ENCODE data around the gene HACD1. TPM values are rescaled to one million over a fixed set of nuclear protein-coding genes. Genes with fewer than 3 reads are reported as not detected.
"Not testable (repeated sequence)": the region's sequence is repeated elsewhere in the genome, so short reads cannot be mapped to it uniquely, and the experiment has no call there.

Gene HACD1
- total RNA-seq, 2 donors from 2014 or later = 3.4 to 16.6 TPM

GRCh38 chr10:17643339-17643754 is 26.2 kb upstream of the HACD1 start:
- TF ChIP-seq, protein P1, sequence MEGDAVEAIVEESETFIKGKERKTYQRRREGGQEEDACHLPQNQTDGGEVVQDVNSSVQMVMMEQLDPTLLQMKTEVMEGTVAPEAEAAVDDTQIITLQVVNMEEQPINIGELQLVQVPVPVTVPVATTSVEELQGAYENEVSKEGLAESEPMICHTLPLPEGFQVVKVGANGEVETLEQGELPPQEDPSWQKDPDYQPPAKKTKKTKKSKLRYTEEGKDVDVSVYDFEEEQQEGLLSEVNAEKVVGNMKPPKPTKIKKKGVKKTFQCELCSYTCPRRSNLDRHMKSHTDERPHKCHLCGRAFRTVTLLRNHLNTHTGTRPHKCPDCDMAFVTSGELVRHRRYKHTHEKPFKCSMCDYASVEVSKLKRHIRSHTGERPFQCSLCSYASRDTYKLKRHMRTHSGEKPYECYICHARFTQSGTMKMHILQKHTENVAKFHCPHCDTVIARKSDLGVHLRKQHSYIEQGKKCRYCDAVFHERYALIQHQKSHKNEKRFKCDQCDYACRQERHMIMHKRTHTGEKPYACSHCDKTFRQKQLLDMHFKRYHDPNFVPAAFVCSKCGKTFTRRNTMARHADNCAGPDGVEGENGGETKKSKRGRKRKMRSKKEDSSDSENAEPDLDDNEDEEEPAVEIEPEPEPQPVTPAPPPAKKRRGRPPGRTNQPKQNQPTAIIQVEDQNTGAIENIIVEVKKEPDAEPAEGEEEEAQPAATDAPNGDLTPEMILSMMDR (IDR thresholded peaks at IDR 0.05) = no peak
- Histone ChIP-seq H3K36me3 (no peaks in the 10 kb centered on the region), H3K9me3 (no peaks in the 10 kb centered on the region), H3K4me1 (peaks cover 5% of the 10 kb centered on the region), H3K27ac (peak overlapping the region; percentile 94), H3K4me3 (peak overlapping the region; percentile 84), H3K9ac (ENCODE audit: low read depth in 2 of 2, low read length in 2 of 2) (peak overlapping the region; percentile 89 to 100), H3K27me3 (no peaks in the 10 kb centered on the region)
- DNase-seq = no peak
- intact Hi-C loops (cut with DNase I) = no loop called here

- DNase-seq = no peak
- no peak overlapping the region for H3K4me3 ChIP-seq
- no peak overlapping the region for H3K9ac ChIP-seq (ENCODE audit: low read depth in 2 of 2, low read length in 2 of 2)
- no peaks in the 10 kb centered on the region for H3K27me3 ChIP-seq
- intact Hi-C loops (cut with DNase I) = no loop called here
- H3K9me3 ChIP-seq = no peaks in the 10 kb centered on the region
- H3K36me3 ChIP-seq = no peaks in the 10 kb centered on the region
- no peak overlapping the region for H3K27ac ChIP-seq
- TF ChIP-seq, protein P1 (IDR thresholded peaks at IDR 0.05) = no peak
- H3K4me1 ChIP-seq = peaks cover 5% of the 10 kb centered on the region
Measured at GRCh38 chr10:17640331-17640816, 23.2 kb upstream of the HACD1 start.

DNA sequence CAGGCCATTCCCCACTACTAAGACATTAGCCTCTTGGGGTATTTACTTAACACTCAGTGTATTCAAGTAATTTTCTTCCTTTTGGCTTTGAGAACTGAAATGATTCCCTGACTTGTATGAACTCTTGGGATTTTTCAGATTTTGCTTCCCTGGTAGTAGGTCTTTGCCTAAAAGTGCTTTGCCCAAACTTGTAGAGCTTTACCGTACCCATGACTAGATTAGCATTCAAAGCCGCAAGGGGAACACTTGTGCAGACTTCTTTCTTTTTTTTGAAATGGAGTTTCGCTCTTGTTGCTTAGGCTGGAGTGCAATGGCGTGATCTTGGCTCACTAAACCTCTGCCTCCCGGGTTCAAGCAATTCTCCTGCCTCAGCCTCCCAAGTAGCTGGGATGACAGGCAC is 20.7 kb upstream of the HACD1 start:
- H3K4me1 ChIP-seq = peaks cover 4% of the 10 kb centered on the region
- H3K4me3 ChIP-seq = no peak overlapping the region
- H3K27me3 ChIP-seq = no peaks in the 10 kb centered on the region
- H3K36me3 ChIP-seq = no peaks in the 10 kb centered on the region
- TF ChIP-seq, protein P1 (IDR thresholded peaks at IDR 0.05) = no peak
- DNase-seq = no peak
- intact Hi-C loops (cut with DNase I) = no loop called here
- H3K9me3 ChIP-seq = no peaks in the 10 kb centered on the region
- no peak overlapping the region for H3K9ac ChIP-seq (ENCODE audit: low read depth in 2 of 2, low read length in 2 of 2)
- no peak overlapping the region for H3K27ac ChIP-seq

- Histone ChIP-seq H3K9me3 (no peaks in the 10 kb centered on the region), H3K36me3 (no peaks in the 10 kb centered on the region), H3K4me1 (no peaks in the 10 kb centered on the region), H3K27ac (no peak overlapping the region), H3K4me3 (no peak overlapping the region), H3K27me3 (no peaks in the 10 kb centered on the region), H3K9ac (ENCODE audit: low read depth in 2 of 2, low read length in 2 of 2) (no peak overlapping the region)
- DNase-seq = no peak
- intact Hi-C loops (cut with DNase I) = no loop called here
- TF ChIP-seq, protein P1 (IDR thresholded peaks at IDR 0.05) = no peak
Measured at GRCh38 chr10:17633353-17633752, 16.2 kb upstream of the HACD1 start.

- H3K9ac ChIP-seq (ENCODE audit: low read depth in 2 of 2, low read length in 2 of 2); H3K36me3 ChIP-seq; H3K9me3 ChIP-seq; H3K4me3 ChIP-seq; H3K4me1 ChIP-seq; intact Hi-C loops (cut with DNase I); H3K27me3 ChIP-seq; H3K27ac ChIP-seq; DNase-seq: not testable (repeated sequence)
Measured at GRCh38 chr10:17632590-17632989, 15.4 kb upstream of the HACD1 start.

DNA sequence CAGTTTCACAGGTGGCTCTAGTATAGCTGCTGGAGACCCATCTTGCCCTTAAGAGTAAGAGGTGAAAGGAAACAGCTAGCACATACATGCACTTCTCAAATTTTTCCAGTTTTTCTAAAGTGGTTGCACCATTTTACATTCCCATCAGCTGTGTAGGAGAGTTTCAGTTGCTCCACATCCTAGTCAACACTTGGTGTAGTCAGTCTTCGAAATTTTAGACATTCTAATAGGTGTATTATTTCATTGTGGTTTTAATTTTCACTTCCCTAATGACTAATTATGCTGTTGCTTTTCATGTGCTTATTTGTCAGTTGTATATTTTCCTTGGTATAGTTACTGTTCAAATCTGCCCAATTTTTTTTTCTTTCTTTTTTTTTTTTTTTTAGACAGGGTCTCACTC is 9.5 kb upstream of the HACD1 start:
- intact Hi-C loops (cut with DNase I) = no loop called here
- H3K9me3 ChIP-seq = no peaks in the 10 kb centered on the region
- no peak for DNase-seq
- no peaks in the 10 kb centered on the region for H3K4me1 ChIP-seq
- no peaks in the 10 kb centered on the region for H3K36me3 ChIP-seq
- TF ChIP-seq, protein P1 (IDR thresholded peaks at IDR 0.05) = no peak
- H3K9ac ChIP-seq (ENCODE audit: low read depth in 2 of 2, low read length in 2 of 2) = no peak overlapping the region
- H3K27ac ChIP-seq = no peak overlapping the region
- no peaks in the 10 kb centered on the region for H3K27me3 ChIP-seq
- H3K4me3 ChIP-seq = no peak overlapping the region
